NB4 (cell line): ENCODE measurements around the gene CMTM3.

Source experiments
- POLR2A ChIP-seq: IDR thresholded peaks from 2 replicates; pipeline ENCODE4 v1.6.1; 2011; ENCODE audit warnings: mild to moderate bottlenecking; ENCODE audit not compliant: insufficient read length; ENCODE audit errors: extremely low read depth
- TF ChIP-seq, protein P1 (sequence below): IDR thresholded peaks from one replicate; pipeline ENCODE4 v1.5.1; 2012; ENCODE audit warnings: low read depth, low read length
- TF ChIP-seq, protein P2 (sequence below): IDR thresholded peaks from 2 replicates; pipeline ENCODE4 v1.6.1; 2011; ENCODE audit warnings: low read depth, low read length

DNA sequence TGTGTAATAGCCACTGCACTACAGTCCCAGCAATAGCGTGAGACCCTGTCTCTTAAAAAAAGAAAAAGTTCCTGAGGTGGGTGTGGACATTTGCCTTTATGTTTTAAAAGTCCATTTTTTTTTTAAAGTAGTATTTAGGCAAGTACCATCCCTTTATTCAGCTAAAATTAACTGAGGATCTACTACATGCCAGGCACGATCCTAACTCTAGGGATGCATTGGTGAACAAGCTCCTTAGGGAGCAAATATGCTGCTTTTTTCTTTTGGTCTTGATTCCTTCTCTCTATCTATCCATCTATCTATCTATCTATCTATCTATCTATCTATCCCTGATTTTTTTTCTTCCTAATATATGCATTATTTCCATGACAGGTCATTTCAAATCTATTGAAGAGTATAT is 44.7 kb downstream of the CMTM3 start:
- TF ChIP-seq, protein P1, sequence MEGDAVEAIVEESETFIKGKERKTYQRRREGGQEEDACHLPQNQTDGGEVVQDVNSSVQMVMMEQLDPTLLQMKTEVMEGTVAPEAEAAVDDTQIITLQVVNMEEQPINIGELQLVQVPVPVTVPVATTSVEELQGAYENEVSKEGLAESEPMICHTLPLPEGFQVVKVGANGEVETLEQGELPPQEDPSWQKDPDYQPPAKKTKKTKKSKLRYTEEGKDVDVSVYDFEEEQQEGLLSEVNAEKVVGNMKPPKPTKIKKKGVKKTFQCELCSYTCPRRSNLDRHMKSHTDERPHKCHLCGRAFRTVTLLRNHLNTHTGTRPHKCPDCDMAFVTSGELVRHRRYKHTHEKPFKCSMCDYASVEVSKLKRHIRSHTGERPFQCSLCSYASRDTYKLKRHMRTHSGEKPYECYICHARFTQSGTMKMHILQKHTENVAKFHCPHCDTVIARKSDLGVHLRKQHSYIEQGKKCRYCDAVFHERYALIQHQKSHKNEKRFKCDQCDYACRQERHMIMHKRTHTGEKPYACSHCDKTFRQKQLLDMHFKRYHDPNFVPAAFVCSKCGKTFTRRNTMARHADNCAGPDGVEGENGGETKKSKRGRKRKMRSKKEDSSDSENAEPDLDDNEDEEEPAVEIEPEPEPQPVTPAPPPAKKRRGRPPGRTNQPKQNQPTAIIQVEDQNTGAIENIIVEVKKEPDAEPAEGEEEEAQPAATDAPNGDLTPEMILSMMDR, result no peak
- TF ChIP-seq POLR2A, result no peak
- TF ChIP-seq, protein P2, sequence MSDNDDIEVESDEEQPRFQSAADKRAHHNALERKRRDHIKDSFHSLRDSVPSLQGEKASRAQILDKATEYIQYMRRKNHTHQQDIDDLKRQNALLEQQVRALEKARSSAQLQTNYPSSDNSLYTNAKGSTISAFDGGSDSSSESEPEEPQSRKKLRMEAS, result no peak
